Endothelial cell of hepatic sinusoid (primary cell): ENCODE measurements around the gene CD180.

Experiments
- in situ Hi-C: cut with HindIII; loops from 2 replicates; pipeline ENCODE4 v1.10.0; 2017; ENCODE audit warnings: low sequenced_read_pairs

The CD180 gene

GRCh38 chr5:67196537-67197059 is at the start of gene CD180:
CD180 (minus strand) TSS chr5:67196799; CDS start chr5:67196641, 158 bp downstream.
- in situ Hi-C loops = no loop called here

GRCh38 chr5:67246108-67246507 is 49.5 kb upstream of the CD180 start:
- in situ Hi-C loops = no loop called here

- in situ Hi-C loops = no loop called here
These were observed 48.8 kb upstream of the CD180 start for GRCh38 chr5:67245259-67245846.

- in situ Hi-C loops = no loop called here
These were observed 47.8 kb upstream of the CD180 start for GRCh38 chr5:67244345-67244793.

- in situ Hi-C loops = no loop called here
These were observed 47.3 kb upstream of the CD180 start for GRCh38 chr5:67243944-67244343.

GRCh38 chr5:67243349-67243748 is 46.8 kb upstream of the CD180 start:
- in situ Hi-C loops = no loop called here

- in situ Hi-C loops = no loop called here
These were observed 44.7 kb upstream of the CD180 start for GRCh38 chr5:67241326-67241725.

GRCh38 chr5:67240846-67241245 is 44.2 kb upstream of the CD180 start:
- in situ Hi-C loops = no loop called here

- in situ Hi-C loops = no loop called here
These were observed 43.5 kb upstream of the CD180 start for GRCh38 chr5:67240065-67240464.

GRCh38 chr5:67238191-67238590 is 41.6 kb upstream of the CD180 start:
- in situ Hi-C loops = no loop called here

- in situ Hi-C loops = no loop called here
These were observed 39.0 kb upstream of the CD180 start for GRCh38 chr5:67235399-67236110.

- in situ Hi-C loops = no loop called here
These were observed 38.1 kb upstream of the CD180 start for GRCh38 chr5:67234671-67235176.

GRCh38 chr5:67233075-67233474 is 36.5 kb upstream of the CD180 start:
- in situ Hi-C loops = no loop called here

GRCh38 chr5:67223211-67223610 is 26.6 kb upstream of the CD180 start:
- in situ Hi-C loops = no loop called here

GRCh38 chr5:67222243-67223025 is 25.8 kb upstream of the CD180 start:
- in situ Hi-C loops = no loop called here

GRCh38 chr5:67221487-67222242 is 25.1 kb upstream of the CD180 start:
- in situ Hi-C loops = no loop called here

GRCh38 chr5:67216564-67216963 is 20.0 kb upstream of the CD180 start:
- in situ Hi-C loops = no loop called here

- in situ Hi-C loops = no loop called here
These were observed 19.2 kb upstream of the CD180 start for GRCh38 chr5:67215519-67216471.

GRCh38 chr5:67214707-67215447 is 18.3 kb upstream of the CD180 start:
- in situ Hi-C loops = loop anchor here (5.0 kb wide), 1 partner anchor 53 kb away; no protein-coding TSS in a partner anchor
